ACHN (cell line): ENCODE data around the gene MTHFSD.

Experiments
- DNase-seq: peaks from one replicate; pipeline ENCODE4 v3.0.0-alpha.2; 2015
- in situ Hi-C: cut with HindIII; loops from 2 replicates; pipeline ENCODE4 v1.10.0; 2017; ENCODE audit warnings: low sequenced_read_pairs, low pct_ligation_motif_present, low pct_unique_long_range_greater_than_20kb

MTHFSD gene

GRCh38 chr16:86480444-86480843 lies 74.6 kb downstream of the MTHFSD start:
- in situ Hi-C loops: no loop called here
- DNase-seq: no peak
